Measurements from ENCODE around the gene HLA-E. TPM values are rescaled to one million over a fixed set of nuclear protein-coding genes. Genes with fewer than 3 reads are reported as not detected.
A peak's percentile ranks its signal among the peaks of the same experiment; 100 is the strongest.

The HLA-E gene
- total RNA-seq, 2 donors from 2014 or later = 133 to 216 TPM

DNA sequence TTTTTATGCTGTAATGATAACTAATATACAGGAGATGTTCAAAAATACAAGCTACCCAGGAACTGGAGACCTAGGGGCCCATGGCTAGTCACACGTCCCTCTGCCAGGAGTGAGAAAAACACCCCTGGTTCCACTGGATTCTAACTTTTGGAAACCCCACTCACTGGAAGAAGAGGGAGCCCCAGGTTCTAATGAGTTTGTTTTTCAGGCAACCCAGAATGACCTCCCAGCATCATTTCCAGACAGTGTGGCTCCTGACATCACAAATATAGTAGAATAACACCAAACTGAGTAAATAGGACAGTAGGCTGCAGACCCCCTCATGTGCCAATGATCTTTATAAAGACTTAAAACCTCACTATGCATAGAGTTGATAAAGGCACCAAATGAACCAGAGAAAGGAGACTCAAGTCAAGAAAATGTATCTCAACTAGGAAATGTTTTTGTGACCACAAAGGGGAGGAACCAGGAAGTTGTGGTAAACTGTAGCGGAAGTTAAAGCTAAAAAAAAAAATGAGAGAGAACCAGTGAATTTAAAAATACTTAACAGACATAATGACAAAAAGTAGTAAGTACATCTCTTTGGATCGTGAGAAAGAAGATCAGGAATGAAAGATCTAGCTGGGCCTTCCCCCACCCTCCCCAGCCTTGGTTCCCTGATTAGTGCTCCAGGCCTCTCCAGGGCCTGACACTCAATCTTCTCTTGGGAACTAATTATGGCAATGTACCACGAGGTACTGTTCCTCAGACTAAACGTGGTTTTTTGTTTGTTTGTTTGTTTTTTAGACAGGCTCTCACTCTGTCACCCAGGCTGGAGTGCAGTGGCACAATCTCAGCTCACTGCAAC, 19.8 kb downstream of the HLA-E start:
- Histone ChIP-seq H3K27me3 (no peaks in the 10 kb centered on the region), H3K4me3 (no peak overlapping the region), H3K4me1 (no peaks in the 10 kb centered on the region), H3K9me3 (no peaks in the 10 kb centered on the region), H3K27ac (peak overlapping the region in 1 of 4 donors; percentile 52), H3K36me3 (replicated peaks in 1 of 2; ENCODE audit: insufficient read depth in 1 of 2, low read depth in 2 of 2) (no peaks in the 10 kb centered on the region)
- no peak for ATAC-seq
- intact Hi-C loops (cut with DNase I) = no loop called here
- TF ChIP-seq POLR2A (IDR thresholded peaks at IDR 0.05) = no peak
- TF ChIP-seq, protein P1, sequence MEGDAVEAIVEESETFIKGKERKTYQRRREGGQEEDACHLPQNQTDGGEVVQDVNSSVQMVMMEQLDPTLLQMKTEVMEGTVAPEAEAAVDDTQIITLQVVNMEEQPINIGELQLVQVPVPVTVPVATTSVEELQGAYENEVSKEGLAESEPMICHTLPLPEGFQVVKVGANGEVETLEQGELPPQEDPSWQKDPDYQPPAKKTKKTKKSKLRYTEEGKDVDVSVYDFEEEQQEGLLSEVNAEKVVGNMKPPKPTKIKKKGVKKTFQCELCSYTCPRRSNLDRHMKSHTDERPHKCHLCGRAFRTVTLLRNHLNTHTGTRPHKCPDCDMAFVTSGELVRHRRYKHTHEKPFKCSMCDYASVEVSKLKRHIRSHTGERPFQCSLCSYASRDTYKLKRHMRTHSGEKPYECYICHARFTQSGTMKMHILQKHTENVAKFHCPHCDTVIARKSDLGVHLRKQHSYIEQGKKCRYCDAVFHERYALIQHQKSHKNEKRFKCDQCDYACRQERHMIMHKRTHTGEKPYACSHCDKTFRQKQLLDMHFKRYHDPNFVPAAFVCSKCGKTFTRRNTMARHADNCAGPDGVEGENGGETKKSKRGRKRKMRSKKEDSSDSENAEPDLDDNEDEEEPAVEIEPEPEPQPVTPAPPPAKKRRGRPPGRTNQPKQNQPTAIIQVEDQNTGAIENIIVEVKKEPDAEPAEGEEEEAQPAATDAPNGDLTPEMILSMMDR (IDR thresholded peaks at IDR 0.05) = no peak
- DNase-seq = no peak
- 33 to 40% methylated on average over 5 of the region's 5 CpGs for WGBS, 2 donors

DNA sequence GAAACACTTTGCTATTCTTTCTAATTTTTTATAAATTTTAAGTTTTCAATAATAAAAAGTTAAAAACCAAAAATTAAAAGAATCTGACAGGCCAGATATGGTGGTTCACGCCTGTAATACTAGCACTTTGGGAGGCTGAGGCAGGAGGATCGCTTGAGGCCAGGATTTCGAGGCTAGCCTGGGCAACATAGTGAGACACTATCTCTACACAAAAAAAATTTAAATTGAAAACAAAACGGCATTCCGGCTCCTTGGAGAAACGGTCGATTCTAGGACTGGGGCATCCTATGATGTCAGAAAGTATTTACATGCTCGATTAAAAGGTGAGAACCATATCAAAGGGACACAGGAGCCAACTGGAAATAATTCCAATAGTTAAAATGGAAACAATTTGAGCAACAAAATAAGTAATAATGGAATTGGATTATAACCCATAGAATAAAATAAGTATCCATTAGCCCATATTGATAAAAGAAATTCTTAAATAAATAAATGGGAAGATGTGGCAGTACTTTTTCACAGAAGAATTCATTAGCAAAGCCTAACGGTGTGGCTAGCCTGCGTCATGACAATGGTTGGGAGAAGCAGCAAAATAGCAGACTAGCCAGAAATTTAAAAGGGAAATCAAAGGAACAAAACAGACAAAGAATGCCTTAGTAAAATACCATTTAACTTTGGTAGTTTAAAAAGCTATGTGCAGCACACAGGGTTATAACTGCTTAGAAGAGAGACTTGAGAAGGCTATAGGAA, 21.3 kb downstream of the HLA-E start:
- no peak for ATAC-seq
- TF ChIP-seq, protein P1 (IDR thresholded peaks at IDR 0.05) = no peak
- TF ChIP-seq POLR2A (IDR thresholded peaks at IDR 0.05) = no peak
- 65 to 69% methylated on average over 10 of the region's 10 CpGs for WGBS, 2 donors
- no peak overlapping the region for H3K4me3 ChIP-seq
- no peak overlapping the region for H3K27ac ChIP-seq
- H3K4me1 ChIP-seq = no peaks in the 10 kb centered on the region
- no peak for DNase-seq
- no peaks in the 10 kb centered on the region for H3K27me3 ChIP-seq
- intact Hi-C loops (cut with DNase I) = no loop called here
- H3K9me3 ChIP-seq = no peaks in the 10 kb centered on the region
- no peaks in the 10 kb centered on the region for H3K36me3 ChIP-seq (replicated peaks in 1 of 2; ENCODE audit: insufficient read depth in 1 of 2, low read depth in 2 of 2)

DNA sequence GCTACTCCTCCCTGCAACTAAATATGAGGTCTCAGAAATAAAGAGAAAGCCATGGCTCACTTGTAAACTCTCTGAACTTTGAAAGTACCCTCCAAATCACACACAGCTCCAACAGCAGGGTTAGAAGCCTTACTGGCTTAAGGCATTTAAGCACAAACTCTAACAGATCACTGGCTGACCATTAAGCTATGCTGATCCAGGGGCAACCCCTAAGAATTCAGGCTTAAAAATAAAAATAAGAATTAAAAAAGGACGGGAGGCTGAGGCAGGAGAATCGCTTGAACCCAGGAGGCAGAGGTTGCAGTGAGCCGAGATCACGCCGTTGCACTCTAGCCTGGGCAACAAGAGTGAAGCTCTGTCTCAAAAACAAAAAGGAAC, 21.8 kb downstream of the HLA-E start:
- Histone ChIP-seq H3K36me3 (replicated peaks in 1 of 2; ENCODE audit: insufficient read depth in 1 of 2, low read depth in 2 of 2) (no peaks in the 10 kb centered on the region), H3K4me3 (no peak overlapping the region), H3K27me3 (no peaks in the 10 kb centered on the region), H3K9me3 (no peaks in the 10 kb centered on the region), H3K4me1 (no peaks in the 10 kb centered on the region), H3K27ac (no peak overlapping the region)
- DNase-seq (no peak), ATAC-seq (no peak)
- WGBS, 2 donors = 65 to 68% methylated on average over 5 of the region's 5 CpGs
- intact Hi-C loops (cut with DNase I) = no loop called here
- TF ChIP-seq, protein P1 (IDR thresholded peaks at IDR 0.05) = no peak
- no peak for TF ChIP-seq POLR2A (IDR thresholded peaks at IDR 0.05)

DNA sequence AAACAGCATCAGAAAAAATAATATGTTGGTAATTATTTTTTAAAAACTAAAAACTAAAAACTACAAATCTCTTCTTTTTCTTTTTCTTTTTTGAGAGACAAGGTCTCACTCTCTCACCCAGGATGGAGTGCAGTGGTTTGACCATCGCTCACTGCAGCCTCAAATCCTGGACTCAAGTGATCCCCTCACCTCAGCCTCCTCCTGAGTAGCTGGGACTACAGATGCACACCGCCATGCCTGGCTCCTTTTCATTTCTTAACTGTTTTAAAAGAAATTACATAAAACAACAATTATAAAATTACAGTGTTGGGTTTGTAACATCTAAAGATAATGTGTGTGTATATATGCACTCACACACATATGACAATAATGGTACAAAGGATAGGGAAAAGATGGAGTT, 24.1 kb downstream of the HLA-E start:
- no peak for ATAC-seq
- intact Hi-C loops (cut with DNase I) = no loop called here

More for the DNA sequence above, 24.1 kb downstream of the HLA-E start:
- H3K36me3 ChIP-seq (replicated peaks in 1 of 2; ENCODE audit: insufficient read depth in 1 of 2, low read depth in 2 of 2) = no peaks in the 10 kb centered on the region
- no peak overlapping the region for H3K4me3 ChIP-seq
- no peaks in the 10 kb centered on the region for H3K9me3 ChIP-seq
- WGBS, 2 donors = 91 to 92% methylated on average over 2 of the region's 2 CpGs
- no peak for DNase-seq
- H3K27ac ChIP-seq = no peak overlapping the region
- no peaks in the 10 kb centered on the region for H3K27me3 ChIP-seq
- H3K4me1 ChIP-seq = no peaks in the 10 kb centered on the region
- TF ChIP-seq, protein P1 (IDR thresholded peaks at IDR 0.05) = no peak
- TF ChIP-seq POLR2A (IDR thresholded peaks at IDR 0.05) = no peak
